ENCODE data around the gene KERA. TPM values are rescaled to one million over a fixed set of nuclear protein-coding genes. Genes with fewer than 3 reads are reported as not detected.

KERA gene
- polyA plus RNA-seq, 3 donors: not detected

DNA sequence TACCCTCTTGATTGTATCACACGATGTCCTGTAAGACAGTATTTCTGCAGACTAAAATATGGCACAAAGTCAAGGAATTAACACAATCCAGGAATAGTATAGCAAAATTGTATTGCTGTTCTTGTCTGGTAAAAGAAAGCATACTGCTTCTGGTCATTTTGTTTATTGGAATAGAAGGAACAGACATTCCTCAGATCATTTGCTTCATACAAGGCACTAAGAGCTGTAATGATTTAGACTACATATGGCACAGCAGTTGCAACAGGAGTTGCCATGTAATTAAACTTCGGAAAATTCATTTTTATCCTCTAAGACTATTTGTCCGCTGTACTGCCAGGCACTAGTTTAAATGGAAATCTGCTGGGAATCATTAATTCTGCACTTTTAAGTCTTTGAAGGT is 7.6 kb upstream of the KERA start:
- no peak overlapping the region for H3K4me3 Mint-ChIP-seq
- no peaks in the 10 kb centered on the region for H3K27me3 ChIP-seq (ENCODE audit: control insufficient read depth in 2 of 2, insufficient read depth in 2 of 2, low read length in 2 of 2)
- no peak overlapping the region for H3K27ac Mint-ChIP-seq
- H3K4me1 ChIP-seq (ENCODE audit: control insufficient read depth in 1 of 2, insufficient read depth in 2 of 2, low read length in 2 of 2): no peaks in the 10 kb centered on the region
- DNase-seq: no peak
- intact Hi-C loops (cut with micrococcal nuclease): no loop called here
- H3K36me3 ChIP-seq (replicated peaks in 1 of 2; ENCODE audit: control insufficient read depth in 1 of 2, insufficient read depth in 2 of 2, low read length in 2 of 2): no peaks in the 10 kb centered on the region
- H3K36me3 Mint-ChIP-seq: no peaks in the 10 kb centered on the region
- H3K27ac ChIP-seq (ENCODE audit: low read depth in 1 of 2, low read length in 2 of 2): no peak overlapping the region
- no peaks in the 10 kb centered on the region for H3K79me2 ChIP-seq (ENCODE audit: insufficient read depth, low read length)
- H3K9ac ChIP-seq (ENCODE audit: insufficient read depth, low read length, poor library complexity, severe bottlenecking): no peak overlapping the region
- no peaks in the 10 kb centered on the region for H3K27me3 Mint-ChIP-seq (ENCODE audit: low read depth in 3 of 3)
- H3K4me1 Mint-ChIP-seq: no peaks in the 10 kb centered on the region
- WGBS (ENCODE audit: insufficient coverage): no CpG with 5 or more reads among the region's 3 CpGs
- no peak overlapping the region for H3K4me2 ChIP-seq (replicated peaks; ENCODE audit: extremely low read depth, low read length, poor library complexity, severe bottlenecking)
- no peak overlapping the region for H2AFZ ChIP-seq (ENCODE audit: insufficient read depth, low read depth, low read length, poor library complexity, severe bottlenecking)
- no peaks in the 10 kb centered on the region for H4K20me1 ChIP-seq (ENCODE audit: insufficient read depth, low read length)
- no peaks in the 10 kb centered on the region for H3K9me3 ChIP-seq (replicated peaks in 1 of 2; ENCODE audit: control insufficient read depth in 1 of 2, insufficient read depth in 1 of 2, low read length in 2 of 2)
- peaks cover 0 to 1% (median 0%) of the 10 kb centered on the region in 7 donors for H3K9me3 Mint-ChIP-seq
- H3K4me3 ChIP-seq (replicated peaks in 1 of 3; ENCODE audit: low read depth in 2 of 3, low read length in 3 of 3): no peak overlapping the region
- TF ChIP-seq, protein P1, sequence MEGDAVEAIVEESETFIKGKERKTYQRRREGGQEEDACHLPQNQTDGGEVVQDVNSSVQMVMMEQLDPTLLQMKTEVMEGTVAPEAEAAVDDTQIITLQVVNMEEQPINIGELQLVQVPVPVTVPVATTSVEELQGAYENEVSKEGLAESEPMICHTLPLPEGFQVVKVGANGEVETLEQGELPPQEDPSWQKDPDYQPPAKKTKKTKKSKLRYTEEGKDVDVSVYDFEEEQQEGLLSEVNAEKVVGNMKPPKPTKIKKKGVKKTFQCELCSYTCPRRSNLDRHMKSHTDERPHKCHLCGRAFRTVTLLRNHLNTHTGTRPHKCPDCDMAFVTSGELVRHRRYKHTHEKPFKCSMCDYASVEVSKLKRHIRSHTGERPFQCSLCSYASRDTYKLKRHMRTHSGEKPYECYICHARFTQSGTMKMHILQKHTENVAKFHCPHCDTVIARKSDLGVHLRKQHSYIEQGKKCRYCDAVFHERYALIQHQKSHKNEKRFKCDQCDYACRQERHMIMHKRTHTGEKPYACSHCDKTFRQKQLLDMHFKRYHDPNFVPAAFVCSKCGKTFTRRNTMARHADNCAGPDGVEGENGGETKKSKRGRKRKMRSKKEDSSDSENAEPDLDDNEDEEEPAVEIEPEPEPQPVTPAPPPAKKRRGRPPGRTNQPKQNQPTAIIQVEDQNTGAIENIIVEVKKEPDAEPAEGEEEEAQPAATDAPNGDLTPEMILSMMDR (IDR thresholded peaks at IDR 0.05): no peak

DNA sequence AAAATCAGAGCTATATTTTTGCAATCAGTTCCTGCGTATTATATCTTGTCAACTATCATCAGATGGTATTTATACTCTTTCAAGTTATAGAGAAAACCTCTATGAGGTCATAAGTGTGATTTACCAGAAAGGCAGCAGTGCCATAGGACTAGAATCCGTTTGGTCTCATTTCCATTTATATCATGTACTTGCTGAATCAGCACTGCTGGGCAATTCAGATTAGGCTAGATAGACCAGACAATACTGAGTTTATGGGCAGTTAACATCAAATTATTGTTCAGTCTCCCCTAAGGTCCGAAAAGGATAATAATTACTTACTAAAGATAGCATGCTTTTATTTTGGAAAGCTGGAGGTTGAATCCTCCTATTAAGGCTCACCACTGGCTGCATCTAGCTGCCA is 6.8 kb upstream of the KERA start:
- H3K27me3 Mint-ChIP-seq (ENCODE audit: low read depth in 3 of 3): no peaks in the 10 kb centered on the region
- H3K9me3 ChIP-seq (replicated peaks in 1 of 2; ENCODE audit: control insufficient read depth in 1 of 2, insufficient read depth in 1 of 2, low read length in 2 of 2): no peaks in the 10 kb centered on the region
- no CpG with 5 or more reads among the region's 3 CpGs for WGBS (ENCODE audit: insufficient coverage)
- TF ChIP-seq, protein P1 (IDR thresholded peaks at IDR 0.05): no peak
- DNase-seq: no peak
- no peaks in the 10 kb centered on the region for H3K79me2 ChIP-seq (ENCODE audit: insufficient read depth, low read length)
- intact Hi-C loops (cut with micrococcal nuclease): no loop called here
- no peak overlapping the region for H3K4me3 ChIP-seq (replicated peaks in 1 of 3; ENCODE audit: low read depth in 2 of 3, low read length in 3 of 3)
- H3K27ac ChIP-seq (ENCODE audit: low read depth in 1 of 2, low read length in 2 of 2): no peak overlapping the region
- H3K36me3 ChIP-seq (replicated peaks in 1 of 2; ENCODE audit: control insufficient read depth in 1 of 2, insufficient read depth in 2 of 2, low read length in 2 of 2): no peaks in the 10 kb centered on the region
- no peaks in the 10 kb centered on the region for H4K20me1 ChIP-seq (ENCODE audit: insufficient read depth, low read length)
- no peak overlapping the region for H3K4me3 Mint-ChIP-seq
- H2AFZ ChIP-seq (ENCODE audit: insufficient read depth, low read depth, low read length, poor library complexity, severe bottlenecking): no peak overlapping the region
- H3K27ac Mint-ChIP-seq: no peak overlapping the region
- no peak overlapping the region for H3K9ac ChIP-seq (ENCODE audit: insufficient read depth, low read length, poor library complexity, severe bottlenecking)
- no peaks in the 10 kb centered on the region for H3K27me3 ChIP-seq (ENCODE audit: control insufficient read depth in 2 of 2, insufficient read depth in 2 of 2, low read length in 2 of 2)
- no peaks in the 10 kb centered on the region for H3K4me1 Mint-ChIP-seq
- no peak overlapping the region for H3K4me2 ChIP-seq (replicated peaks; ENCODE audit: extremely low read depth, low read length, poor library complexity, severe bottlenecking)
- peaks cover 0 to 1% (median 0%) of the 10 kb centered on the region in 7 donors for H3K9me3 Mint-ChIP-seq
- no peaks in the 10 kb centered on the region for H3K36me3 Mint-ChIP-seq
- no peaks in the 10 kb centered on the region for H3K4me1 ChIP-seq (ENCODE audit: control insufficient read depth in 1 of 2, insufficient read depth in 2 of 2, low read length in 2 of 2)
